H1 (cell line): Measurements from ENCODE around the gene ZNF775. TPM values are rescaled to one million over a fixed set of nuclear protein-coding genes. Genes with fewer than 3 reads are reported as not detected.

ENCODE experiments used
- CTCF ChIA-PET: fragments of 300-600 bp; sonication (Branson Sonifier 250); formaldehyde crosslinking; loops from one replicate; lab custom pipeline; 2021; ENCODE audit not compliant: partially characterized antibody; lab: Charles Lee
- POLR2A ChIA-PET: fragments of 300-600 bp; sonication (Branson Sonifier 250); formaldehyde crosslinking; loops from one replicate; lab custom pipeline; 2021; ENCODE audit warnings: inconsistent platforms; ENCODE audit not compliant: partially characterized antibody; lab: Charles Lee
- DNase-seq, 2 experiments: peaks; one replicate each; pipeline versions ENCODE4 v3.0.0 to v3.0.0-alpha.2; 2010 to 2022; ENCODE audit warnings: low spot score in 2 of 2, low read depth in 1 of 2, mixed read lengths in 1 of 2
- FAIRE-seq: peaks from 2 replicates; lab custom pipeline; 2011; peaks lifted over from hg19 to GRCh38; lab: Jason Lieb, UNC
- H2AFZ ChIP-seq: 2 replicates; pipeline ENCODE4 v1.8.1; 2012; ENCODE audit warnings: low read length, inconsistent platforms
- H2AK5ac ChIP-seq: 2 replicates; pipeline ENCODE4 v1.6.1; 2013; ENCODE audit warnings: low read depth, low read length
- H2BK120ac ChIP-seq: replicated peaks from 2 replicates; pipeline ENCODE3; 2013; ENCODE audit warnings: low read depth, low read length, inconsistent platforms
- H2BK12ac ChIP-seq: 2 replicates; pipeline ENCODE4 v1.6.1; 2013; ENCODE audit warnings: low read depth, low read length
- H2BK15ac ChIP-seq: 2 replicates; pipeline ENCODE4 v1.6.1; 2013; ENCODE audit warnings: low read length
- H2BK20ac ChIP-seq: 2 replicates; pipeline ENCODE4 v1.6.1; 2013; ENCODE audit warnings: low read length
- H2BK5ac ChIP-seq: 2 replicates; pipeline ENCODE4 v1.6.1; 2013; ENCODE audit warnings: low read depth, low read length
- H3K14ac ChIP-seq: 2 replicates; pipeline ENCODE4 v1.6.1; 2013; ENCODE audit warnings: inconsistent platforms; ENCODE audit not compliant: insufficient read length
- H3K18ac ChIP-seq: 2 replicates; pipeline ENCODE4 v1.6.1; 2013; ENCODE audit warnings: low read length; ENCODE audit errors: extremely low read depth
- H3K23ac ChIP-seq: 2 replicates; pipeline ENCODE4 v1.6.1; 2013; ENCODE audit warnings: inconsistent platforms; ENCODE audit not compliant: insufficient read length
- H3K23me2 ChIP-seq: 2 replicates; pipeline ENCODE4 v1.6.1; 2013; ENCODE audit warnings: low read depth, low read length
- H3K27ac ChIP-seq: 2 replicates; pipeline ENCODE4 v1.6.1; 2011; ENCODE audit warnings: low read depth, low read length, inconsistent platforms
- H3K27me3 ChIP-seq, 4 experiments: replicated peaks in 1 of 4; 1 replicate in 1 of 4; 2 replicates in 3 of 4; pipeline versions ENCODE4 v1.6.1 to v1.8.1; 2011 to 2013; ENCODE audit warnings: low read length in 3 of 4, mild to moderate bottlenecking in 3 of 4, inconsistent platforms in 2 of 4, mixed read lengths in 2 of 4, moderate library complexity in 1 of 4; ENCODE audit not compliant: control insufficient read depth in 3 of 4, insufficient read depth in 3 of 4; ENCODE audit errors: extremely low read depth in 1 of 4
- H3K36me3 ChIP-seq, 4 experiments: 2 replicates each; pipeline versions ENCODE4 v1.6.1 to v1.8.1; 2011 to 2013; ENCODE audit warnings: mild to moderate bottlenecking in 4 of 4, low read length in 3 of 4, moderate library complexity in 2 of 4, control low read depth in 1 of 4, inconsistent platforms in 1 of 4; ENCODE audit not compliant: insufficient read depth in 4 of 4, control insufficient read depth in 2 of 4
- H3K4ac ChIP-seq: replicated peaks from 2 replicates; pipeline ENCODE3; 2013; ENCODE audit warnings: low read length, low read depth, mixed read lengths, inconsistent platforms; ENCODE audit not compliant: insufficient read length
- H3K4me1 ChIP-seq, 4 experiments: replicated peaks in 1 of 4; 1 replicate in 1 of 4; 2 replicates in 3 of 4; pipeline versions ENCODE4 v1.6.1 to v1.8.1; 2011 to 2013; ENCODE audit warnings: low read length in 3 of 4, inconsistent platforms in 2 of 4, mixed read lengths in 1 of 4; ENCODE audit not compliant: insufficient read depth in 4 of 4, control insufficient read depth in 3 of 4
- H3K4me2 ChIP-seq, 2 experiments: 2 replicates each; pipeline versions ENCODE4 v1.6.1 to v1.8.1; 2011 to 2013; ENCODE audit warnings: low read depth in 2 of 2, low read length in 2 of 2, control low read depth in 1 of 2, inconsistent platforms in 1 of 2, mild to moderate bottlenecking in 1 of 2; ENCODE audit not compliant: insufficient read depth in 1 of 2
- H3K4me3 ChIP-seq, 4 experiments: fragments of 200-600, 300-600 bp in 1 of 4; sonication (generic), shearing (Covaris generic), sonication (Bioruptor Twin) in 1 of 4; 2 replicates each; pipeline versions ENCODE4 v1.5.1 to v1.8.1; 2011 to 2016; ENCODE audit warnings: low read length in 4 of 4, low read depth in 3 of 4, control low read depth in 2 of 4, inconsistent platforms in 2 of 4, mild to moderate bottlenecking in 2 of 4, mixed read lengths in 1 of 4, moderate library complexity in 1 of 4; ENCODE audit not compliant: insufficient read depth in 2 of 4; ENCODE audit errors: extremely low read depth in 1 of 4
- H3K56ac ChIP-seq: replicated peaks from 2 replicates; pipeline ENCODE3; 2013; ENCODE audit warnings: low read depth, mild to moderate bottlenecking, mixed read lengths, low read length, inconsistent platforms; ENCODE audit not compliant: insufficient read length
- H3K79me1 ChIP-seq: 2 replicates; pipeline ENCODE4 v1.6.1; 2013; ENCODE audit warnings: low read depth, low read length, control low read depth
- H3K79me2 ChIP-seq, 2 experiments: 2 replicates each; pipeline versions ENCODE4 v1.6.1 to v1.8.1; 2012 to 2013; ENCODE audit warnings: low read length in 2 of 2, mild to moderate bottlenecking in 2 of 2, inconsistent platforms in 1 of 2; ENCODE audit not compliant: insufficient read depth in 2 of 2, control insufficient read depth in 1 of 2
- H3K9ac ChIP-seq, 4 experiments: replicated peaks in 1 of 4; 1 replicate in 1 of 4; 2 replicates in 3 of 4; pipeline versions ENCODE4 v1.6.1 to v1.8.1; 2011 to 2013; ENCODE audit warnings: low read depth in 3 of 4, low read length in 3 of 4, control low read depth in 2 of 4, mild to moderate bottlenecking in 2 of 4, moderate library complexity in 2 of 4, inconsistent platforms in 1 of 4; ENCODE audit errors: extremely low read depth in 1 of 4
- H3K9me3 ChIP-seq, 2 experiments: 2 replicates each; pipeline versions ENCODE4 v1.6.1 to v1.8.1; 2012 to 2013; ENCODE audit warnings: mild to moderate bottlenecking in 2 of 2, moderate library complexity in 2 of 2, control low read depth in 1 of 2, inconsistent platforms in 1 of 2, low read depth in 1 of 2, low read length in 1 of 2, mixed read lengths in 1 of 2; ENCODE audit not compliant: insufficient read depth in 2 of 2
- H4K20me1 ChIP-seq, 2 experiments: replicated peaks in 1 of 2; 2 replicates each; pipeline versions ENCODE3 to v1.8.1; 2011 to 2013; ENCODE audit warnings: inconsistent platforms in 2 of 2, low read length in 2 of 2, mild to moderate bottlenecking in 1 of 2; ENCODE audit not compliant: insufficient read depth in 2 of 2, control insufficient read depth in 1 of 2
- H4K5ac ChIP-seq: 2 replicates; pipeline ENCODE4 v1.6.1; 2013; ENCODE audit warnings: low read length, low read depth, mixed read lengths, inconsistent platforms; ENCODE audit not compliant: insufficient read length
- H4K8ac ChIP-seq: 2 replicates; pipeline ENCODE4 v1.8.0; 2013; ENCODE audit warnings: mild to moderate bottlenecking, moderate library complexity, low read length, inconsistent platforms; ENCODE audit not compliant: insufficient read depth; ENCODE audit errors: extremely low read depth
- H4K91ac ChIP-seq: replicated peaks from 2 replicates; pipeline ENCODE3; 2013; ENCODE audit warnings: low read length, mixed read lengths, inconsistent platforms; ENCODE audit not compliant: insufficient read length
- BRCA1 ChIP-seq: IDR thresholded peaks from 2 replicates; pipeline ENCODE4 v1.6.1; 2012; ENCODE audit warnings: low read depth, low read length, improper control_type of control experiment
- CTBP2 ChIP-seq: IDR thresholded peaks from 2 replicates; pipeline ENCODE4 v1.7.0; 2011; ENCODE audit warnings: borderline replicate concordance, mild to moderate bottlenecking, moderate library complexity, mixed read lengths, low read length; ENCODE audit not compliant: insufficient read depth, insufficient read length
- JUN ChIP-seq: IDR thresholded peaks from 2 replicates; pipeline ENCODE4 v1.6.1; 2011; ENCODE audit warnings: low read depth, mild to moderate bottlenecking, improper control_type of control experiment, low read length
- POLR2A ChIP-seq, 2 experiments: IDR thresholded peaks; 1 replicate in 1 of 2; 2 replicates in 1 of 2; pipeline ENCODE4 v1.6.1; 2011; ENCODE audit warnings: low read depth in 2 of 2, low read length in 2 of 2, mild to moderate bottlenecking in 2 of 2; ENCODE audit errors: control extremely low read depth in 1 of 2
- RNF2 ChIP-seq: fragments of 200-900, 300-1000 bp; sonication (generic); IDR thresholded peaks from 2 replicates; pipeline ENCODE4 v1.7.1; 2016; ENCODE audit warnings: borderline replicate concordance, low read depth, mild to moderate bottlenecking, antibody characterized with exemption, low read length; ENCODE audit not compliant: poor library complexity, severe bottlenecking; ENCODE audit errors: missing control alignments
- SAP30 ChIP-seq: fragments of 300-600 bp; sonication (generic); IDR thresholded peaks from 2 replicates; pipeline ENCODE4 v1.7.1; 2012; ENCODE audit warnings: low read length, moderate library complexity, mild to moderate bottlenecking, inconsistent platforms; ENCODE audit not compliant: insufficient read depth, insufficient replicate concordance
- TCF12 ChIP-seq: IDR thresholded peaks from 2 replicates; pipeline ENCODE4 v1.6.1; 2011; ENCODE audit warnings: low read depth, mild to moderate bottlenecking, low read length
- ZNF274 ChIP-seq: IDR thresholded peaks from 2 replicates; pipeline ENCODE4 v1.7.0; 2012; ENCODE audit warnings: low read length, borderline replicate concordance; ENCODE audit errors: extremely low read depth
- WGBS, 2 experiments: shearing (Covaris generic) in 1 of 2; methylation state at CpG; one replicate each; pipeline versions ENCODE4 v1.1.6 to v1.1.7; 2013 to 2015; ENCODE audit warnings: low lambda C conversion rate in 2 of 2, mixed read lengths in 2 of 2, inconsistent platforms in 1 of 2, low coverage in 1 of 2, missing lambda C conversion rate in 1 of 2; ENCODE audit not compliant: insufficient replicate concordance in 2 of 2, insufficient coverage in 1 of 2, insufficient read length in 1 of 2; ENCODE audit errors: extremely low coverage in 1 of 2, missing lambda C conversion rate in 1 of 2; 5-methylcytosine and 5-hydroxymethylcytosine counted together
- polyA plus RNA-seq, 7 experiments: library from polyadenylated mRNA; depleted of rRNA in 3 of 7; stranded (reverse) in 5 of 7; unstranded in 2 of 7; fragments of >200 nt in 5 of 7; fragments of 200-250 nt in 2 of 7; gene quantifications; 1 replicate in 5 of 7; 2 replicates in 1 of 7; 4 replicates in 1 of 7; pipeline versions ENCODE4 v1.2.1 to v1.2.3, GENCODE V29; 2011 to 2013; ENCODE audit warnings: missing spikeins in 2 of 7, mixed read lengths in 2 of 7
- total RNA-seq: library from RNA; stranded (reverse); fragmentation: NEBNext Ultra II Directional; extraction: Animal tissue kit (Norgen Biotek cat#: 25700); gene quantifications from 2 replicates; pipeline ENCODE4 v1.2.1, GENCODE V29; 2021

The ZNF775 gene
- total and polyA plus RNA-seq, 2 of the 8 experiments (the other 6 are each of a cell fraction or from before 2014, with no cell fraction given), result 13.6 to 21.5 TPM

GRCh38 chr7:150385302-150385723, 6.2 kb downstream of the ZNF775 start:
- DNase-seq, result no peak
- no peaks in the 10 kb centered on the region for H4K20me1 ChIP-seq

More at GRCh38 chr7:150385302-150385723, 6.2 kb downstream of the ZNF775 start:
- H3K56ac ChIP-seq, result no peak overlapping the region
- no peaks in the 10 kb centered on the region for H3K9me3 ChIP-seq
- H2BK12ac ChIP-seq, result no peak overlapping the region
- H4K91ac ChIP-seq, result no peak overlapping the region
- H2BK5ac ChIP-seq, result 0 out of 2 replicates have a peak overlapping the region, but pooled peaks have one; percentile 92
- 88% methylated on average over 14 of the region's 14 CpGs; no CpG with 5 or more reads in 1 of the 2 experiments for WGBS, 2 experiments
- no peak overlapping the region for H2AFZ ChIP-seq
- no peak overlapping the region; the same call in 1 of the 2 replicates for H4K8ac ChIP-seq
- peaks cover 16% of the 10 kb centered on the region for H3K79me1 ChIP-seq
- no peak overlapping the region for H2BK120ac ChIP-seq
- peak overlapping the region; percentile 14 for H4K5ac ChIP-seq
- peak overlapping the region in 1 of 4 experiments; percentile 15; a peak in 1 of 7 replicates for H3K9ac ChIP-seq
- no peak for FAIRE-seq
- no peak for TF ChIP-seq TCF12
- no peak for TF ChIP-seq ZNF274
- TF ChIP-seq BRCA1, result no peak
- no peak for TF ChIP-seq JUN
- no peak for TF ChIP-seq RNF2
- TF ChIP-seq POLR2A (IDR thresholded peaks at IDR 0.05; ENCODE audit: control extremely low read depth in 1 of 2, low read depth in 2 of 2, low read length in 2 of 2), result no peak
- TF ChIP-seq CTBP2, result no peak
- TF ChIP-seq SAP30, result no peak
- H3K23ac ChIP-seq, result no peak overlapping the region
- no peak overlapping the region for H2BK15ac ChIP-seq
- peaks cover 2% of the 10 kb centered on the region; the same call in 1 of the 2 replicates for H3K23me2 ChIP-seq
- 0 out of 2 replicates have a peak overlapping the region, but pooled peaks have one; percentile 1 for H3K27ac ChIP-seq
- no peak overlapping the region for H3K4ac ChIP-seq
- ChIA-PET CTCF (interaction anchor here (0.7 to 4.2 kb wide), 14 partner anchors 8 to 577 kb away, joined by 3 to 31 read pairs (median 4); partner anchors contain the start of gene REPIN1), POLR2A (interaction anchor here (0.8 to 9.0 kb wide), 11 partner anchors 8 to 62 kb away, joined by 3 to 170 read pairs (median 15); partner anchors contain the start of genes ACTR3C, LRRC61 and REPIN1)
- 0 out of 2 replicates have a peak overlapping the region, but pooled peaks have one; percentile 29 for H2AK5ac ChIP-seq
- H3K18ac ChIP-seq, result no peak overlapping the region; the same call in 1 of the 2 replicates
- H3K36me3 ChIP-seq, result peaks cover 0 to 38% (median 2%) of the 10 kb centered on the region in 4 experiments; a peak in 5 of 8 replicates
- H3K4me3 ChIP-seq, result no peak overlapping the region
- H2BK20ac ChIP-seq, result no peak overlapping the region
- no peak overlapping the region for H3K14ac ChIP-seq
- H3K27me3 ChIP-seq, result no peaks in the 10 kb centered on the region
- H3K4me1 ChIP-seq, result peaks cover 25 to 56% (median 44%) of the 10 kb centered on the region in 4 experiments
- H3K4me2 ChIP-seq, result peak overlapping the region in 1 of 2 experiments; percentile 16; a peak in 1 of 4 replicates
- H3K79me2 ChIP-seq, result peaks cover 0 to 73% of the 10 kb centered on the region in 2 experiments
